HCT116 (cell line): ENCODE data around the gene PFN2.

Source experiments
- FOSL1 ChIP-seq: IDR thresholded peaks from 2 replicates; pipeline ENCODE4 v1.6.1; 2012; ENCODE audit warnings: low read depth
- JUND ChIP-seq: IDR thresholded peaks from 2 replicates; pipeline ENCODE4 v1.6.1; 2012
- POLR2AphosphoS5 ChIP-seq: IDR thresholded peaks from 2 replicates; pipeline ENCODE4 v1.6.1; 2011; ENCODE audit warnings: mild to moderate bottlenecking, low read depth, low read length, moderate library complexity
- RAD21 ChIP-seq: IDR thresholded peaks from 2 replicates; pipeline ENCODE4 v1.6.1; 2012; ENCODE audit warnings: low read depth, mild to moderate bottlenecking
- SIN3A ChIP-seq: IDR thresholded peaks from 2 replicates; pipeline ENCODE4 v1.6.1; 2012; ENCODE audit warnings: low read depth
- TCF7L2 ChIP-seq: IDR thresholded peaks from 2 replicates; pipeline ENCODE4 v1.7.0; 2011; ENCODE audit warnings: borderline replicate concordance, inconsistent platforms; ENCODE audit not compliant: insufficient read depth, insufficient read length; ENCODE audit errors: extremely low read depth
- TF ChIP-seq, protein P1 (sequence below), 3 experiments: fragments of 200-600 bp in 1 of 3; sonication (generic) in 1 of 3; IDR thresholded peaks in 2 of 3; conservative IDR thresholded peaks in 1 of 3; 2 replicates each; pipeline ENCODE4 v1.5.1; 2012 to 2017; ENCODE audit warnings: low read depth in 2 of 3, low read length in 2 of 3, antibody characterized with exemption in 1 of 3, borderline replicate concordance in 1 of 3, control low read depth in 1 of 3, mild to moderate bottlenecking in 1 of 3, mixed read lengths in 1 of 3, mixed run types in 1 of 3, moderate library complexity in 1 of 3; ENCODE audit not compliant: insufficient read depth in 1 of 3

DNA sequence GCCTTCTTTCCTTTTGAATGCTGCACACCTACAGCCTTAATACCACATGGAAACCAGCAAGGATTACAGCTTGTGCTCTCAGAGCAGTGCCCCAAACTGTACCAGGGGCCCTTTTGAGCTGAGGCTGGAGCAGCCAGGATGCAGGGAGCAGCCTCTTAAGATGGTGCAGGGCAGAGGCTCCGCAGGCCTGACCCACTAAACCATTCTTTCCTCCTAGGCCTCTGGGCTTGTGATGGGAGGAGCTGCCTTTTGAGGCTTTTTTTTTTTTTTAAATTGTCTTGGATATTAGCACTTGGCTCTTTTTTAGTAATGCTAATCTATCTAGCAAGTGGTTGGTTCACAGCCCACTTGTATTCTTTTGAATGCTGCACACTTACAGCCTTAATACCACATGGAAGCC is 37.7 kb downstream of the PFN2 start:
- TF ChIP-seq, protein P1, sequence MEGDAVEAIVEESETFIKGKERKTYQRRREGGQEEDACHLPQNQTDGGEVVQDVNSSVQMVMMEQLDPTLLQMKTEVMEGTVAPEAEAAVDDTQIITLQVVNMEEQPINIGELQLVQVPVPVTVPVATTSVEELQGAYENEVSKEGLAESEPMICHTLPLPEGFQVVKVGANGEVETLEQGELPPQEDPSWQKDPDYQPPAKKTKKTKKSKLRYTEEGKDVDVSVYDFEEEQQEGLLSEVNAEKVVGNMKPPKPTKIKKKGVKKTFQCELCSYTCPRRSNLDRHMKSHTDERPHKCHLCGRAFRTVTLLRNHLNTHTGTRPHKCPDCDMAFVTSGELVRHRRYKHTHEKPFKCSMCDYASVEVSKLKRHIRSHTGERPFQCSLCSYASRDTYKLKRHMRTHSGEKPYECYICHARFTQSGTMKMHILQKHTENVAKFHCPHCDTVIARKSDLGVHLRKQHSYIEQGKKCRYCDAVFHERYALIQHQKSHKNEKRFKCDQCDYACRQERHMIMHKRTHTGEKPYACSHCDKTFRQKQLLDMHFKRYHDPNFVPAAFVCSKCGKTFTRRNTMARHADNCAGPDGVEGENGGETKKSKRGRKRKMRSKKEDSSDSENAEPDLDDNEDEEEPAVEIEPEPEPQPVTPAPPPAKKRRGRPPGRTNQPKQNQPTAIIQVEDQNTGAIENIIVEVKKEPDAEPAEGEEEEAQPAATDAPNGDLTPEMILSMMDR (IDR thresholded peaks at IDR 0.05 in 2 of 3, conservative IDR thresholded peaks at IDR 0.05 in 1 of 3; ENCODE audit: borderline replicate concordance in 1 of 3, insufficient read depth in 1 of 3, low read depth in 2 of 3, low read length in 2 of 3) = no peak
- TF ChIP-seq RAD21 (no peak), SIN3A (no peak), POLR2AphosphoS5 (no peak), TCF7L2 (no peak), JUND (no peak), FOSL1 (no peak)
